Measurements from ENCODE around the gene CEBPE. TPM values are rescaled to one million over a fixed set of nuclear protein-coding genes. Genes with fewer than 3 reads are reported as not detected.

The CEBPE gene
- polyA plus RNA-seq, 1 donor from 2014 or later = not detected

GRCh38 chr14:23079716-23080115 is 39.3 kb downstream of the CEBPE start:
- Histone ChIP-seq H3K79me2 (replicated peaks; ENCODE audit: insufficient read depth, low read length) (no peaks in the 10 kb centered on the region), H3K27me3 (ENCODE audit: insufficient read depth, low read depth, low read length) (no peaks in the 10 kb centered on the region), H3F3A (ENCODE audit: insufficient read depth, low read length, poor library complexity, severe bottlenecking) (no peaks in the 10 kb centered on the region), H4K20me1 (ENCODE audit: insufficient read depth) (no peaks in the 10 kb centered on the region), H3K4me3 (ENCODE audit: low read length) (no peak overlapping the region), H3K9me2 (ENCODE audit: insufficient read depth, low read length) (no peaks in the 10 kb centered on the region), H3K4me2 (ENCODE audit: low read length) (no peak overlapping the region), H3K27ac (ENCODE audit: low read length) (no peak overlapping the region), H2AFZ (ENCODE audit: low read depth, low read length) (no peak overlapping the region), H3K9me3 (ENCODE audit: low read length) (no peaks in the 10 kb centered on the region), H3K36me3 (ENCODE audit: insufficient read depth, low read length) (peaks cover 19% of the 10 kb centered on the region), H3K9ac (ENCODE audit: low read length) (no peak overlapping the region)
- TF ChIP-seq RAD21 (conservative IDR thresholded peaks at IDR 0.05) (no peak), REST (IDR thresholded peaks at IDR 0.05; ENCODE audit: borderline replicate concordance) (no peak), MXI1 (conservative IDR thresholded peaks at IDR 0.05; ENCODE audit: poor library complexity, severe bottlenecking) (no peak), EP300 (conservative IDR thresholded peaks at IDR 0.05; ENCODE audit: poor library complexity, severe bottlenecking) (no peak), TAF1 (IDR thresholded peaks at IDR 0.05; ENCODE audit: low read depth) (no peak), CTCF (IDR thresholded peaks at IDR 0.05; ENCODE audit: poor library complexity, severe bottlenecking) (no peak), POLR2AphosphoS5 (IDR thresholded peaks at IDR 0.05) (no peak), EZH2 (IDR thresholded peaks at IDR 0.05; ENCODE audit: borderline replicate concordance, insufficient read depth, low read length, poor library complexity, severe bottlenecking) (no peak), SMC3 (conservative IDR thresholded peaks at IDR 0.05; ENCODE audit: poor library complexity) (no peak)

- TF ChIP-seq REST (IDR thresholded peaks at IDR 0.05; ENCODE audit: borderline replicate concordance) (no peak), CTCF (IDR thresholded peaks at IDR 0.05; ENCODE audit: poor library complexity, severe bottlenecking) (no peak), RAD21 (conservative IDR thresholded peaks at IDR 0.05) (no peak), EP300 (conservative IDR thresholded peaks at IDR 0.05; ENCODE audit: poor library complexity, severe bottlenecking) (no peak), TAF1 (IDR thresholded peaks at IDR 0.05; ENCODE audit: low read depth) (no peak), EZH2 (IDR thresholded peaks at IDR 0.05; ENCODE audit: borderline replicate concordance, insufficient read depth, low read length, poor library complexity, severe bottlenecking) (no peak), MXI1 (conservative IDR thresholded peaks at IDR 0.05; ENCODE audit: poor library complexity, severe bottlenecking) (no peak), POLR2AphosphoS5 (IDR thresholded peaks at IDR 0.05) (no peak), SMC3 (conservative IDR thresholded peaks at IDR 0.05; ENCODE audit: poor library complexity) (no peak)
- Histone ChIP-seq H3K4me2 (ENCODE audit: low read length) (no peak overlapping the region), H3K9ac (ENCODE audit: low read length) (no peak overlapping the region), H2AFZ (ENCODE audit: low read depth, low read length) (no peak overlapping the region), H3K27me3 (ENCODE audit: insufficient read depth, low read depth, low read length) (no peaks in the 10 kb centered on the region), H3K27ac (ENCODE audit: low read length) (no peak overlapping the region), H3K36me3 (ENCODE audit: insufficient read depth, low read length) (peaks cover 19% of the 10 kb centered on the region), H3K4me3 (ENCODE audit: low read length) (no peak overlapping the region), H3K79me2 (replicated peaks; ENCODE audit: insufficient read depth, low read length) (no peaks in the 10 kb centered on the region), H3F3A (ENCODE audit: insufficient read depth, low read length, poor library complexity, severe bottlenecking) (no peaks in the 10 kb centered on the region), H4K20me1 (ENCODE audit: insufficient read depth) (no peaks in the 10 kb centered on the region), H3K9me2 (ENCODE audit: insufficient read depth, low read length) (no peaks in the 10 kb centered on the region), H3K9me3 (ENCODE audit: low read length) (no peaks in the 10 kb centered on the region)
Observed at GRCh38 chr14:23078692-23079116, 40.4 kb downstream of the CEBPE start.
